DMS114 treated with DMSO at 0.1 percent for 48 hours (cell line): ENCODE results near the gene EXOC1.
"Not testable (repeated sequence)": the region's sequence is repeated elsewhere in the genome, so short reads cannot be mapped to it uniquely, and the experiment has no call there.

Experiments used
- DNase-seq: peaks from one replicate; lab custom pipeline; 2025; ENCODE audit not compliant: unreplicated experiment; lab: John Stamatoyannopoulos, UW

The EXOC1 gene

GRCh38 chr4:55903577-55903976, 50.1 kb downstream of the EXOC1 start:
- no peak for DNase-seq

GRCh38 chr4:55904576-55904975, 51.1 kb downstream of the EXOC1 start:
- DNase-seq: no peak

GRCh38 chr4:55906323-55906722, 52.9 kb downstream of the EXOC1 start:
- no peak for DNase-seq

- DNase-seq: no peak
Observed at GRCh38 chr4:55906989-55907388, 53.5 kb downstream of the EXOC1 start.

- no peak for DNase-seq
Observed at GRCh38 chr4:55907469-55907868, 54.0 kb downstream of the EXOC1 start.

GRCh38 chr4:55910140-55910539, 56.7 kb downstream of the EXOC1 start:
- DNase-seq: no peak

- no peak for DNase-seq
Observed at GRCh38 chr4:55912249-55912648, 58.8 kb downstream of the EXOC1 start.

- DNase-seq: no peak
Observed at GRCh38 chr4:55920571-55920970, 67.1 kb downstream of the EXOC1 start.

- DNase-seq: no peak
Observed at GRCh38 chr4:55921093-55921492, 67.6 kb downstream of the EXOC1 start.

GRCh38 chr4:55925241-55925640, 71.8 kb downstream of the EXOC1 start:
- DNase-seq: no peak

GRCh38 chr4:55926610-55927009, 73.2 kb downstream of the EXOC1 start:
- no peak for DNase-seq

GRCh38 chr4:55927803-55928437, 74.5 kb downstream of the EXOC1 start:
- no peak for DNase-seq

GRCh38 chr4:55928846-55929245, 75.4 kb downstream of the EXOC1 start:
- no peak for DNase-seq

- no peak for DNase-seq
Observed at GRCh38 chr4:55931043-55931442, 77.6 kb downstream of the EXOC1 start.

- no peak for DNase-seq
Observed at GRCh38 chr4:55931833-55932232, 78.4 kb downstream of the EXOC1 start.

- no peak for DNase-seq
Observed at GRCh38 chr4:55932511-55932910, 79.1 kb downstream of the EXOC1 start.

GRCh38 chr4:55933611-55934010, 80.2 kb downstream of the EXOC1 start:
- no peak for DNase-seq

GRCh38 chr4:55935907-55936306, 82.5 kb downstream of the EXOC1 start:
- not testable (repeated sequence) for DNase-seq

GRCh38 chr4:55938481-55938880, 85.0 kb downstream of the EXOC1 start:
- DNase-seq: no peak

- no peak for DNase-seq
Observed at GRCh38 chr4:55939421-55939820, 86.0 kb downstream of the EXOC1 start.

GRCh38 chr4:55941881-55942396, 88.5 kb downstream of the EXOC1 start:
- DNase-seq: no peak

- DNase-seq: no peak
Observed at GRCh38 chr4:55947254-55947882, 93.9 kb downstream of the EXOC1 start.
